Activated B cell treated with CpG ODN at 0.5 μM for 24 hours (primary cell): Measurements from ENCODE around the gene STRC. TPM values are rescaled to one million over a fixed set of nuclear protein-coding genes. Genes with fewer than 3 reads are reported as not detected.
"Not testable (repeated sequence)": the region's sequence is repeated elsewhere in the genome, so short reads cannot be mapped to it uniquely, and the experiment has no call there.

Source experiments
- ATAC-seq: fragments of 200-7000 bp; cut with Tn5 transposase; one replicate; pipeline ENCODE4 v1.10.0; 2021; ENCODE audit warnings: low read depth, mild to moderate bottlenecking, moderate library complexity
- CTCF ChIA-PET: fragments of 350-600 bp; sonication (Branson Sonifier 250); formaldehyde crosslinking; loops from one replicate; lab custom pipeline; 2021; ENCODE audit warnings: antibody characterized with exemption; lab: Charles Lee
- POLR2A ChIA-PET: fragments of 350-600 bp; sonication (Branson Sonifier 250); formaldehyde crosslinking; loops from one replicate; lab custom pipeline; 2021; ENCODE audit warnings: antibody characterized with exemption; lab: Charles Lee
- DNase-seq: peaks from one replicate; pipeline ENCODE4 v3.0.0; 2022
- H3K27ac Mint-ChIP-seq: one replicate; pipeline ENCODE4 v1.8.0; 2020; ENCODE audit warnings: mixed read lengths
- H3K27me3 Mint-ChIP-seq: one replicate; pipeline ENCODE4 v1.8.0; 2021; ENCODE audit warnings: mixed read lengths
- H3K36me3 Mint-ChIP-seq: one replicate; pipeline ENCODE4 v1.8.0; 2021; ENCODE audit warnings: low read depth, mixed read lengths
- H3K4me1 Mint-ChIP-seq: one replicate; pipeline ENCODE4 v1.8.0; 2021; ENCODE audit warnings: mixed read lengths
- H3K4me3 Mint-ChIP-seq: one replicate; pipeline ENCODE4 v1.8.0; 2020; ENCODE audit warnings: mild to moderate bottlenecking, mixed read lengths
- H3K9me3 Mint-ChIP-seq: one replicate; pipeline ENCODE4 v1.8.0; 2020; ENCODE audit warnings: mixed read lengths
- CTCF ChIP-seq: fragments of 200-600 bp; IDR thresholded peaks from one replicate; pipeline ENCODE4 v1.8.0; 2022; ENCODE audit warnings: antibody characterized with exemption, mild to moderate bottlenecking
- intact Hi-C: fragments of 100-400 bp; cut with micrococcal nuclease; formaldehyde crosslinking; loops from one replicate; pipeline ENCODE4 v1.15.1; 2024
- total RNA-seq: library from RNA; stranded (reverse); gene quantifications from 2 replicates; pipeline ENCODE4 v1.2.3, GENCODE V29; 2022

Gene STRC
- total RNA-seq, 1 donor from 2014 or later, result 0.49 TPM

- no peak overlapping the region for H3K4me3 Mint-ChIP-seq
- ATAC-seq (no peak), DNase-seq (no peak)
- no peaks in the 10 kb centered on the region for H3K9me3 Mint-ChIP-seq
- H3K4me1 Mint-ChIP-seq, result no peaks in the 10 kb centered on the region
- peaks cover 7% of the 10 kb centered on the region for H3K27me3 Mint-ChIP-seq
- intact Hi-C loops, result no loop called here
- H3K36me3 Mint-ChIP-seq, result no peaks in the 10 kb centered on the region
- ChIA-PET CTCF (no interaction called here), POLR2A (interaction anchor here (0.6 kb wide), 1 partner anchor 16 kb away, joined by 3 read pairs; no protein-coding TSS in a partner anchor)
- no peak overlapping the region for H3K27ac Mint-ChIP-seq
- TF ChIP-seq CTCF, result no peak
These were observed 6.5 kb upstream of the STRC start for GRCh38 chr15:43625106-43625505.

- H3K36me3 Mint-ChIP-seq, H3K9me3 Mint-ChIP-seq, H3K27ac Mint-ChIP-seq, ATAC-seq, H3K4me3 Mint-ChIP-seq, intact Hi-C loops, CTCF ChIA-PET, POLR2A ChIA-PET, H3K4me1 Mint-ChIP-seq, DNase-seq: not testable (repeated sequence)
- peaks cover 11% of the 10 kb centered on the region for H3K27me3 Mint-ChIP-seq
These were observed 3.6 kb upstream of the STRC start for GRCh38 chr15:43622068-43622799.

- H3K4me1 Mint-ChIP-seq, ATAC-seq, H3K36me3 Mint-ChIP-seq, POLR2A ChIA-PET, intact Hi-C loops, DNase-seq, H3K27ac Mint-ChIP-seq, CTCF ChIA-PET, H3K27me3 Mint-ChIP-seq, H3K4me3 Mint-ChIP-seq, H3K9me3 Mint-ChIP-seq: not testable (repeated sequence)
These were observed 850 bp downstream of the STRC start for GRCh38 chr15:43617750-43618149.

GRCh38 chr15:43602233-43602632 lies 16.4 kb downstream of the STRC start:
- H3K4me1 Mint-ChIP-seq, ATAC-seq, H3K4me3 Mint-ChIP-seq, H3K9me3 Mint-ChIP-seq, DNase-seq, POLR2A ChIA-PET, H3K27ac Mint-ChIP-seq, intact Hi-C loops, CTCF ChIA-PET, H3K36me3 Mint-ChIP-seq: not testable (repeated sequence)
- H3K27me3 Mint-ChIP-seq, result peaks cover 26% of the 10 kb centered on the region

GRCh38 chr15:43600200-43600599 lies 18.4 kb downstream of the STRC start:
- H3K4me3 Mint-ChIP-seq, intact Hi-C loops, DNase-seq, H3K36me3 Mint-ChIP-seq, ATAC-seq, CTCF ChIA-PET, POLR2A ChIA-PET, H3K9me3 Mint-ChIP-seq, H3K4me1 Mint-ChIP-seq, H3K27ac Mint-ChIP-seq: not testable (repeated sequence)
- H3K27me3 Mint-ChIP-seq, result peaks cover 30% of the 10 kb centered on the region

- CTCF ChIA-PET, H3K27ac Mint-ChIP-seq, POLR2A ChIA-PET, ATAC-seq, H3K36me3 Mint-ChIP-seq, H3K9me3 Mint-ChIP-seq, H3K4me3 Mint-ChIP-seq, H3K4me1 Mint-ChIP-seq, DNase-seq, intact Hi-C loops: not testable (repeated sequence)
- H3K27me3 Mint-ChIP-seq, result peaks cover 27% of the 10 kb centered on the region
These were observed 19.5 kb downstream of the STRC start for GRCh38 chr15:43599131-43599530.

- H3K9me3 Mint-ChIP-seq, intact Hi-C loops, DNase-seq, ATAC-seq, H3K36me3 Mint-ChIP-seq, H3K27ac Mint-ChIP-seq, POLR2A ChIA-PET, H3K27me3 Mint-ChIP-seq, H3K4me1 Mint-ChIP-seq, CTCF ChIA-PET, H3K4me3 Mint-ChIP-seq: not testable (repeated sequence)
These were observed 25.0 kb downstream of the STRC start, which contains the start of gene CKMT1B for GRCh38 chr15:43593328-43594190. Gene CKMT1B (plus strand): TSS chr15:43594027. CDS start chr15:43594219, 192 bp downstream.

- H3K9me3 Mint-ChIP-seq, H3K4me3 Mint-ChIP-seq, H3K27me3 Mint-ChIP-seq, H3K36me3 Mint-ChIP-seq, ATAC-seq, H3K27ac Mint-ChIP-seq, DNase-seq, H3K4me1 Mint-ChIP-seq, intact Hi-C loops, POLR2A ChIA-PET, CTCF ChIA-PET: not testable (repeated sequence)
These were observed 25.8 kb downstream of the STRC start for GRCh38 chr15:43592841-43593240.

GRCh38 chr15:43589778-43590466 lies 28.7 kb downstream of the STRC start, which contains the start of gene PPIP5K1:
Gene PPIP5K1 (minus strand): TSS chr15:43590208. CDS start chr15:43584504, 5,704 bp downstream.
- H3K4me3 Mint-ChIP-seq, intact Hi-C loops: not testable (repeated sequence)

GRCh38 chr15:43574607-43575006 lies 44.0 kb downstream of the STRC start:
- H3K27ac Mint-ChIP-seq, POLR2A ChIA-PET, CTCF ChIA-PET, ATAC-seq, H3K4me3 Mint-ChIP-seq, H3K36me3 Mint-ChIP-seq, intact Hi-C loops, H3K27me3 Mint-ChIP-seq, H3K4me1 Mint-ChIP-seq, H3K9me3 Mint-ChIP-seq, DNase-seq: not testable (repeated sequence)

More at GRCh38 chr15:43589778-43590466, 28.7 kb downstream of the STRC start, which contains the start of gene PPIP5K1:
- POLR2A ChIA-PET, H3K4me1 Mint-ChIP-seq, H3K27ac Mint-ChIP-seq, DNase-seq, H3K36me3 Mint-ChIP-seq, H3K9me3 Mint-ChIP-seq, H3K27me3 Mint-ChIP-seq, CTCF ChIA-PET: not testable (repeated sequence)
- peak; percentile 96 for ATAC-seq
